Hematopoietic multipotent progenitor cell (in vitro differentiated cells): Measurements from ENCODE around the gene TMEM97. TPM values are rescaled to one million over a fixed set of nuclear protein-coding genes. Genes with fewer than 3 reads are reported as not detected.
A peak's percentile ranks its signal among the peaks of the same experiment; 100 is the strongest.

Experiments
- DNase-seq, 3 donors: peaks; one replicate each; pipeline ENCODE4 v3.0.0-alpha.2; 2011 to 2015; ENCODE audit warnings: low read depth in 2 of 3, low spot score in 2 of 3
- total RNA-seq: library from RNA; depleted of rRNA; stranded (reverse); fragments of >200 nt; gene quantifications from one replicate; pipeline ENCODE4 v1.2.3, GENCODE V29; 2012

TMEM97 gene
- total RNA-seq, 1 donor: 17.8 TPM

DNA sequence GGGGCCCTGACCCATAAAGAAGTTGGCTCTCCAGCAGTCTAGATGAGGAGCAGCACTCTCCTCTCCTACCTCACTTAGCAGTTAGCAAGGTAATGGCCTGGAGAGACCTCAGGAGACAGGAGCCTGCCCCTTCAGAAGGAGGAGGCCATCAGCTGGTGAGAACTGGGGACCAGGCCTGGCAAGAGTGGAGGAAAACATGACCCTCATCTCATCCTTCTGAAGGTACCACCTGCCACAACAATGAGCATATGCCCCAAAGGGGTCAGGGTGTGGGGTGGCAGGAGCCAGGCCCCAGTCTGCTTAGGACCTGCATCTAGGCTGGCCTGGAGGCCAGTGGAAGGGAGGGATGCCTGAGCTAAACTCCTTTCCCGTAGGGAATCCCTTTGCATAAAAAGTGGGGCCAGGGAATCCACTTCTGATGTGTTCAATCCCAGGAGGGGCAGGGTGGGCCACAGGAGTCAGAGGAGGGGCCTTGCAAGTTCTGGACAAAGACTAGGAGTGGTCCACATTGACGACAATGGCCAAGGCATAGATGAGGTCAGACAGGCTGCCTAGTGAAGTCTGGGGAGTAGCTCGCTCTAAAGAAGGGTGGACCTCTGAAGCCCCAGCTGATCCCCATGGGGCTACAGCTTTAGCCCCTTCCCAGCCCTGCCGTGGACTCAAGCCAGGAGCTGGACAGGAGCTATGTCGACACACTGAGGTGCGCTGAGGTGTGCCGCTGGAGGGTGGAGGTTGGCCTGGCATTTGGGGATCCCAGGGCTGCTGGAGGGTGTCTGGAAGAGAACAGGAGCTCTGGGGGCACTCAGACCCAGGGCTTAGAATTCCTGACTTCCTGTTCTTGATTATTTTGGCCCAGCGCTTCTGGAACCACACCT, 45.0 kb downstream of the TMEM97 start:
- DNase-seq: no peak

DNA sequence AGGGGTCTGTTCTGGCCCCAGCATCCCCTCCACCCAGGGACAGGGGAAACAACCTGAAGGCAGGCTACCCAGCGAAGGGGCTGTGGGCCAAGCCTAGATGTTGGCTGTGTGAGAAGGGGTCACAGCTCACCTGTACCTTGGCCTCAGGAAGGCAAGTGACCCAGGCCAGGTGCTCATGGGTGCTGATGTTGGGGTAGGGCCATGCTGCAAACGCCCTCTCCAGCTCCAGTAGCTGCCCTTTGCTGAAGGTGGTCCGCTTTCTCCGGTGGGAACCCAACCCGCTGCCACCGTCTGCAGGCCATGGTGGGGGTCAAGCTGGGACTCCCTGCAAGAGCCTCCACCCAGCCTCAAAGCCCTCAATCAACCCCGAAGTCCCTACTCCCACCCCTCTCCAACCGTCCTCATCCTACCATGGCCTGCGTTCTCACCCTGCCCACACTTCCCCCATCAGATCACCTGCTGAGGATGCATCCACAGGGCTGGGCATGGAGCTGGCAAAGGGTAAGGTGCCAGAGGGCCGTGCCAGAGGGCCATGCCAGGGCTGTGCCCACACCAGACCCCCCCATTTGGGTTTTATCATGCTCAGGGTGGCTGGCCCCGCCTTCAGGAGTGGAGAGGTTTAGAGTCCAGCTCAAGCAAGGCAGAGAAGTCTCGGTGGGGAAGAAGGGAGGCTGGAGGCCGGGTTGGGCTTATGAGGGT, 45.8 kb downstream of the TMEM97 start, which contains the start of gene SEBOX:
SEBOX (minus strand) TSS at position 535 of the 699 bp plus-strand sequence; CDS start at position 487, 48 bp downstream.
- DNase-seq: no peak

DNA sequence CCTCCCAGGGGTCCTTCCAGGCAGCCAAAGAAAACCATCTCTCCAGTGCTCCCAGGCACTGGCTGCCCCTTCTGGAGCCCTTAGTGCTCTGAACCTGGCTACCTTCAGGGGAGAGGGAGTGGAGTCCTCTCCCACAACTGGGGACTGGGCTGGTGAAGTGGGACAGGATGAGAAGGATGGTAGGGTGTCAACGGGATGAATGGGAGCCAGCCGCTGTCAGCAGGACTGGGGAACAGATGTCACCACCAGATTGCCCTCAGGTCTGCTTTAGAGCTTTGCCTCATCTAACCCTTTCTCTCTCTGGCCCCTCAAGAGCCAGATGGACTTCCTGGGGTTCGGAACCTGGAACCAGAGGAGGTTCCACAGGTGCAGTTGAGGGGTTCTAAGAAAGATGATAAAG, 46.5 kb downstream of the TMEM97 start:
- no peak for DNase-seq

GRCh38 chr17:28366605-28367004, 47.6 kb downstream of the TMEM97 start:
- DNase-seq: no peak

DNA sequence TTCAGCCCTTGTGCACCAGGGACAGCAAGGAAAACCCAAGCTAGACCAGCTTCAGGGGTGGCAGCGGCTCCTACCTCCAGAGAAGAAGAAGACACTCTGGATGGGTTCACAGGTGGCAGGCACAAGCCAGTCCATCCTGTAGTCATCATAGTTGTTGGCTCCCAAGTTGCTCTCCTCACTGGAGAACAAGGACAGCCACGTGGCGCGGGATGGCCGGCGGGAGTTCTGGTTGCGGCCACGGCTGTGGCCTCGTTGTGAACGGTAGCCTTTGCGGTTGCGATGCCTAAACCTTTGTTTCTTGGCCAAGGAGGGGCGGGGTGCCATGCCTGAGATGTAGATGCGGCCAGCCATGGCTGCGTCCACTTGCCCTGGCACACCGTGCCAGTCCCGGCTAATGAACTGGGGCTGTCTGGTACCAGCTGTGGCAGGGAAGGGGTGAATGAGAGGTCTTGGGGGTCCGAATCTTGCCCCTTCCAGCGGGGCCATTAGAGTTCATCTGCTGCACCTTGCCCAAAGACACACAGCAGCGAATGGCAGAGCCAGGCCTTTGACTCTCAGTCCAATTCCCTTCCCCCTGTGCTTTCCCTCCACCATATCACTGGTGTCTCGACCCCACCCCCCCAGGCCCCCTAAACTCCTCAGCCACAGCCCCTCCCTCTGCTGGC, 48.8 kb downstream of the TMEM97 start:
- no peak for DNase-seq

- no peak for DNase-seq
Observed at GRCh38 chr17:28368306-28368831, 49.4 kb downstream of the TMEM97 start.

DNA sequence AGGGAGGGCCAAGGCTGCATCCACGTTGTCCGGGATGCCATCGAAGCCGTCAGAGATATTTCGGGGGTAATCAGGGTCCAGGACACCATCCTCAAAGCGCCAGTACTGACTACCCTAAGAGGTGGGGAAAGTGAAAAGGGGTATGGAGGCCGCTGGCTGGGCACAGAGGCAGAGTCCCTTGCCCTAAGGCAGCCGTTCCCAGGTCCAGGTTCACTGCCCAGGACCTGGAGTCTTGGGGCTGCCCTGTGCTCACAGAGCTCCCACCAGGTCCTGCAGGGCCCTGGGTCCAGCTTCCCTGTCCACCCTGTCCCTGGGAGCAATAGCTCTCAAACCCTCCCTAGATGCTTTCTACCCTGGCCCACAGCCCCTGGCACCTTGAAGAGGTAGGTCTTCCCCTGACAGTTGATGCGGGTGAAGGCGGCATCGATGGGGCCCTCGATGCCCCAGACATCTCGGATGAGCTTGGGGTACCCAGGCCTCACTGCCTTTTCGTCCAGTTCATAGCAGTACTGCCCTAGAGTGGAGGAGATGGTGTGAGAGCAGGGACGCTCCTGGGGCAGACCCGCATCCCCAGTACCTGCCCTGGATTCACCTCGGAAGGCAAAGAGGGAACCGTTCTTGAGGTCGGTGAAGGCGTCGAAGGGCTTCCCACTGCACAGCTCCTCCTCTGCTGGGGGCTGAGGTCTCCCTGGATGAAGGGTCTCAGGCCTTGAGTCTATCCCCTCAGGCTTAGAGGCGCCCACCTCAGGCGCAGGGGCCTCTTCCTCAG, 50.1 kb downstream of the TMEM97 start:
- no peak for DNase-seq

DNA sequence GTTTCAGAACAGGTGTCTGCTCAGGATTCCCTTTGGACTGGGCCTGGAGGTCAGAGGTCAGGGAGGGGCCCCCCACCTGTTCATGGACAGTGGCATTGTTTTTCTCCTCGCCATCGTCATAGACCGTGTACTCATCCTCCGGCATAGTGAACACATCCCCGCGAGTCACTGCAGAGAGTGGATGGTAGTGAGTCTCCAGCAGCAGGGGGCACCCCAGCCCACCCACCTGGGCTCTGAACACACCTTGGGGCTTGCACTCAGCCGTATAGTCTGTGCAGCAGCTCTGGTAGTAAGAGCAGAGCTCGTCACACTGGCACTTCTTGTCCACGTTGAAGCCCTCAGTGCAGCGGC, 50.7 kb downstream of the TMEM97 start:
- no peak for DNase-seq

- no peak for DNase-seq
Observed at GRCh38 chr17:28370035-28370743, 51.2 kb downstream of the TMEM97 start, which contains the start of gene VTN. Gene VTN (minus strand): TSS chr17:28370307. CDS start chr17:28370203, 104 bp downstream.

DNA sequence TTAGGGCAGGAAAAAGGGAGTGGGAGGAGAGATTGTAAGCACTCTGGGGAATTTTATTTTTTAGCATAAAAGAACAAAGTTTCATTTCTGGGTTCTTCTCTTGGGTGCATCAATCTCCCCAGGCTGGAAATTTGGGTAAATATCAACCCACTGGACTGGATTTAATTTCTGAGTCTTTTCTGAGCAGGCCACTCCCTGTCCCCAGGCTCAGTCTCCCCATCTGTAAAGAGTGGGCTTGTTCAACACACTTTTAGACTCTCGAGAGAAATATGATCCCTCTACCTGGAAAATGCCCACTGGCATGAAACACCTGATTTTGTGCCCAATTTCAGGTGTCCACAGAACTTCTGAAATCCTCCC, 51.7 kb downstream of the TMEM97 start:
- no peak for DNase-seq

DNA sequence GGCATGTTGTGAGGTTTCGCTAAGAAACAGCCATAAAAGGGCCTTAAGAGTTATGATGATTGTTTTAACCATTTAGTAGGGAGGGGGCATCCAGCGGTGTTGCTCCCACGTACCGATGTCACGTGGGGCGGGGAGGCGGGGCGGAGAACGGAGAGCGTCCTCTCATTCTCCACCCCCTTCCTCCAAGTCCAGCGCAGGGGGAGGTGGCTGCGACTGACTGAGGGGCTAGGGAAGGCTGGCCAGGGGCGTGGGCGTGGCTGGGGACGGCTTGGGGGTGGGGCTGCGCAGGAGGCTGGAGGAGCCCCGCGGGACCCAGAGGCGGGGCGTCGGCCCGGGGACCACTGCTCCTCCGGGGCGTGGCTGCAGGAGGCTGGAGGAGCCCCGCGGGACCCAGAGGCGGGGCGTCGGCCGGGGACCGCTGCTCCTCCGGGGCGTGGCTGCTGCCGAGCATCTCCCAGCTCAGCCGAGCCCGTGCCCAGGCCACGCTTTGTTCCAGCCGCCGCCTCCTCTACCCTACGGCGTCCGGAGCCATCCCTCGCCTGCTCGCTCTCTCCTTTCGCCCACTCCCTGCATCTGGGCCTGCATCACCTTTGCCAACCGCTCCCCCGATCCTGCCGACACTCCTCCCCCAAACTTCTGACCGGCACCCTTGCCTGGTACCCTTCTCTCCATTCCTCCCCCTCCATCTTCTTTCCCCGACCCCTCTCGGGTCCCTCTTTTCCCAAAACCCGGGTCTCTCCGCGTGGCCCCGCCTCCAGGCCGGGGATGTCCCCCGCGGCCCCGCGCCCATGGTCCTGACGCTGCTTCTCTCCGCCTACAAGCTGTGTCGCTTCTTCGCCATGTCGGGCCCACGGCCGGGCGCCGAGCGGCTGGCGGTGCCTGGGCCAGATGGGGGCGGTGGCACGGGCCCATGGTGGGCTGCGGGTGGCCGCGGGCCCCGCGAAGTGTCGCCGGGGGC, 52.5 kb downstream of the TMEM97 start, which contains the start of gene SARM1:
SARM1 (plus strand) TSS at position 450 of the 958 bp plus-strand sequence; CDS start at position 789, 339 bp downstream.
- DNase-seq: peak; percentile 48 to 91 (median 87)

DNA sequence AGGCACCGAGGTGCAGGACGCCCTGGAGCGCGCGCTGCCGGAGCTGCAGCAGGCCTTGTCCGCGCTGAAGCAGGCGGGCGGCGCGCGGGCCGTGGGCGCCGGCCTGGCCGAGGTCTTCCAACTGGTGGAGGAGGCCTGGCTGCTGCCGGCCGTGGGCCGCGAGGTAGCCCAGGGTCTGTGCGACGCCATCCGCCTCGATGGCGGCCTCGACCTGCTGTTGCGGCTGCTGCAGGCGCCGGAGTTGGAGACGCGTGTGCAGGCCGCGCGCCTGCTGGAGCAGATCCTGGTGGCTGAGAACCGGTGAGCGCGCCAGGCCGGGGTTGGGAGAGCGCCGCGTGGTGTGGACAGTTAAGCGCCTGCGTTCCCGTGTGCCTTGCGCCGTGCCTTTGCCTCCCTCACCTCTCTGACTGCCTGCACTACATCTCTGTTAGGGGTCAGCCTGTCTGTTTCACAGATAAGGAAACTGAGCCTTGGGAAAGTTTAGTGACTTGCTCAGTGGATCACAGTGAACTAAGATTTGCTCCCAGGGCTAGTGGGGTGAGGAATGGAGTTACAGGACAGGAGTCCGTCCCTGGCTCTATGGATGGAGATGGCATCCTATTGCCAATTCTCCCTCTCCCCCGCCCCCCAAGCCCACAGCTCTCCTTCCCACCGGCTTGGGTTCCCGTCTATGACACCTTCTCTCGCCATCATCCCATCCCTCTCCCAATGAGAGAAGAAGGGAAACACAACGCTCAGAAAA, 53.4 kb downstream of the TMEM97 start:
- DNase-seq: no peak

DNA sequence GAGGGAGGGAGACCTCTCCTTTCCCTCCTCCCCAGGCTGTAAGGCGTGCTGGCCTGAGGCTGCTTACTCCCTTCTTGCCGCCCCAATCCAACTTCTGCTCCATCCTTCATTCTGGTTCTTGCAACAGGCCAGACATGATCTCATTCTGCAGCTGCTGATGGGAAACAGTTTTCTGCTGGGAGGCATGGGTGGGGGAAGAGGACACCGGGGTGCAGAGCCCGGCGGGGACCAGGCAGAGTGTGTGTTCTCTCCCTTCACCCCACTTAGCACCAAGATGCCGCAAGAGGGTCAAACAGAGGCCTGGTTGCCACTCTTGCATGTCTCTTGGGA, 53.9 kb downstream of the TMEM97 start:
- DNase-seq: no peak

Other genes starting within 250 kb of the TMEM97 start
- gene IFT20, start 16.3 kb downstream of the TMEM97 start, total RNA-seq: 17.5 TPM
- 22.4 TPM for gene TNFAIP1, start 16.6 kb downstream of the TMEM97 start, total RNA-seq
- 68.1 TPM for gene POLDIP2, start 38.3 kb downstream of the TMEM97 start, total RNA-seq
- not detected for gene SEBOX, start 46.0 kb downstream of the TMEM97 start, total RNA-seq
- gene VTN, start 51.1 kb downstream of the TMEM97 start, total RNA-seq: not detected
- 32.3 TPM for gene SARM1, start 52.5 kb downstream of the TMEM97 start, total RNA-seq
- 3.5 TPM for gene SLC46A1, start 87.0 kb downstream of the TMEM97 start, total RNA-seq
- gene SLC13A2, start 154.4 kb downstream of the TMEM97 start, total RNA-seq: not detected
- not detected for gene FOXN1, start 187.1 kb downstream of the TMEM97 start, total RNA-seq
- 12.1 TPM for gene UNC119, start 233.4 kb downstream of the TMEM97 start, total RNA-seq